Activated CD4-positive, alpha-beta T cell treated with anti-CD3 and anti-CD28 coated beads for 36 hours (primary cell): ENCODE measurements around the gene ARPC2. TPM values are rescaled to one million over a fixed set of nuclear protein-coding genes. Genes with fewer than 3 reads are reported as not detected.

Experiments
- ATAC-seq: fragments of 200-7000 bp; cut with Tn5 transposase; one replicate; pipeline ENCODE4 v1.10.0; 2021; ENCODE audit warnings: mild to moderate bottlenecking, moderate library complexity
- CTCF ChIA-PET: fragments of 350-600 bp; sonication (Branson Sonifier 250); formaldehyde crosslinking; loops from one replicate; lab custom pipeline; 2021; ENCODE audit warnings: antibody characterized with exemption; lab: Charles Lee
- POLR2A ChIA-PET: fragments of 350-600 bp; sonication (Branson Sonifier 250); formaldehyde crosslinking; loops from one replicate; lab custom pipeline; 2021; ENCODE audit warnings: antibody characterized with exemption, inconsistent platforms; lab: Charles Lee
- DNase-seq: peaks from one replicate; pipeline ENCODE4 v3.0.0-alpha.2; 2020
- H3K27ac Mint-ChIP-seq: one replicate; pipeline ENCODE4 v1.8.0; 2021; ENCODE audit warnings: mixed read lengths
- H3K27me3 Mint-ChIP-seq: one replicate; pipeline ENCODE4 v1.8.0; 2021; ENCODE audit warnings: mixed read lengths
- H3K36me3 Mint-ChIP-seq: one replicate; pipeline ENCODE4 v1.8.0; 2021; ENCODE audit warnings: low read depth, mixed read lengths
- H3K4me1 Mint-ChIP-seq: one replicate; pipeline ENCODE4 v1.8.0; 2021; ENCODE audit warnings: mixed read lengths
- H3K4me3 Mint-ChIP-seq: one replicate; pipeline ENCODE4 v1.8.0; 2021; ENCODE audit warnings: mild to moderate bottlenecking, moderate library complexity, mixed read lengths
- H3K9me3 Mint-ChIP-seq: one replicate; pipeline ENCODE4 v1.8.0; 2021; ENCODE audit warnings: low read depth, mixed read lengths
- intact Hi-C, 2 experiments: fragments of 100-400 bp; cut with DNase I in 1 of 2; cut with micrococcal nuclease in 1 of 2; formaldehyde crosslinking; loops; one replicate each; pipeline versions ENCODE4 v1.14.2 to v1.15.1; 2022 to 2024; cut with DNase I, micrococcal nuclease
- microRNA-seq: library from miRNA; unstranded; fragments of <30 nt; microRNA quantifications from one replicate; pipeline ENCODE4 v1.2.0, GENCODE V29; 2021; ENCODE audit warnings: borderline replicate concordance
- total RNA-seq, 2 experiments: library from RNA; stranded (reverse); gene quantifications; one replicate each; pipeline ENCODE4 v1.2.3, GENCODE V29; 2021

The ARPC2 gene
- total RNA-seq, 2 experiments from 2014 or later, result 563 to 632 TPM

DNA sequence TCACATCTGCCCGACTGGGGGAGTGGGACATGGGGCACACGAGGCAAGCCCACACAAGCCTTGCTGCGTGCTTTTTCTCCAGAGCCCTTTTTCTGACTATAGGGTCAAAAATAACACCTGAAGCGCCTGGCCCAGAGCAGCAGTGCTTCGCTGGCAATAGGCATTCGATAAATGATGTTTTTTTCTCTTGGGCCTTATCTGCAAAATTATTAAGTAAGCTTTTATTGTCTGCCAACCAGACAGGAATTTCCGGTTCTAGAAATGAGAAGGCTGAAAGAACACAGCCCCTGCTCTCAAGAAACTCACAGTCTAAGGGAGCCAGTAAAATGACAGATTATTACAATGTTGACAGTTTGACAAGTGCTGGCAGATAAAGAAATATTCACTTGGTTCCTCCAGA, 78.0 kb downstream of the ARPC2 start:
- Mint-ChIP-seq H3K4me3 (no peak overlapping the region), H3K4me1 (peaks cover 29% of the 10 kb centered on the region), H3K36me3 (peaks cover 2% of the 10 kb centered on the region), H3K27me3 (no peaks in the 10 kb centered on the region), H3K9me3 (no peaks in the 10 kb centered on the region), H3K27ac (no peak overlapping the region)
- ChIA-PET POLR2A (interaction anchor here (0.6 to 0.7 kb wide), 2 partner anchors 231 to 590 kb away, joined by 3 to 9 read pairs; no protein-coding TSS in a partner anchor), CTCF (interaction anchor here (0.6 to 1.6 kb wide), 5 partner anchors 9 to 145 kb away, joined by 3 to 8 read pairs (median 6); no protein-coding TSS in a partner anchor)
- intact Hi-C loops, result no loop called here
- ATAC-seq (no peak), DNase-seq (no peak)

- intact Hi-C loops, result no loop called here
- Mint-ChIP-seq H3K4me1 (peaks cover 19% of the 10 kb centered on the region), H3K9me3 (no peaks in the 10 kb centered on the region), H3K27me3 (no peaks in the 10 kb centered on the region), H3K36me3 (no peaks in the 10 kb centered on the region), H3K27ac (no peak overlapping the region), H3K4me3 (no peak overlapping the region)
- ChIA-PET POLR2A (interaction anchor here (0.6 kb wide), 2 partner anchors 177 to 262 kb away, joined by 3 read pairs; no protein-coding TSS in a partner anchor), CTCF (interaction anchor here (0.7 to 1.6 kb wide), 4 partner anchors 10 to 552 kb away, joined by 3 to 8 read pairs (median 4); no protein-coding TSS in a partner anchor)
- ATAC-seq (no peak), DNase-seq (no peak)
Measured at GRCh38 chr2:218296200-218296599, 79.2 kb downstream of the ARPC2 start.

- ATAC-seq (no peak), DNase-seq (no peak)
- POLR2A ChIA-PET, result interaction anchor here (0.6 kb wide), 1 partner anchor 262 kb away, joined by 3 read pairs; no protein-coding TSS in a partner anchor
- Mint-ChIP-seq H3K4me1 (peaks cover 20% of the 10 kb centered on the region), H3K27me3 (no peaks in the 10 kb centered on the region), H3K27ac (no peak overlapping the region), H3K9me3 (no peaks in the 10 kb centered on the region), H3K36me3 (no peaks in the 10 kb centered on the region), H3K4me3 (no peak overlapping the region)
- intact Hi-C loops, result no loop called here
- CTCF ChIA-PET, result interaction anchor here (0.7 to 1.0 kb wide), 3 partner anchors 9 to 551 kb away, joined by 3 read pairs; no protein-coding TSS in a partner anchor
Measured at GRCh38 chr2:218296847-218297246, 79.9 kb downstream of the ARPC2 start.

GRCh38 chr2:218298314-218298875, 81.4 kb downstream of the ARPC2 start:
- Mint-ChIP-seq H3K9me3 (no peaks in the 10 kb centered on the region), H3K27me3 (no peaks in the 10 kb centered on the region), H3K36me3 (no peaks in the 10 kb centered on the region), H3K4me1 (peaks cover 12% of the 10 kb centered on the region), H3K27ac (no peak overlapping the region), H3K4me3 (no peak overlapping the region)
- ATAC-seq (no peak), DNase-seq (no peak)
- intact Hi-C loops, result no loop called here
- ChIA-PET CTCF (interaction anchor here (0.8 to 2.1 kb wide), 8 partner anchors 9 to 87 kb away, joined by 3 to 9 read pairs (median 4); partner anchors contain the start of gene CATIP), POLR2A (no interaction called here)

- no peak overlapping the region for H3K27ac Mint-ChIP-seq
- ATAC-seq (no peak), DNase-seq (no peak)
- no peaks in the 10 kb centered on the region for H3K36me3 Mint-ChIP-seq
- no peak overlapping the region for H3K4me3 Mint-ChIP-seq
- CTCF ChIA-PET, result interaction anchor here (0.6 to 5.5 kb wide), 5 partner anchors 12 to 205 kb away, joined by 3 to 64 read pairs (median 7); partner anchors contain the start of gene CATIP
- intact Hi-C loops, result no loop called here
- POLR2A ChIA-PET, result no interaction called here
- H3K4me1 Mint-ChIP-seq, result peaks cover 7% of the 10 kb centered on the region
- no peaks in the 10 kb centered on the region for H3K9me3 Mint-ChIP-seq
- no peaks in the 10 kb centered on the region for H3K27me3 Mint-ChIP-seq
Measured at GRCh38 chr2:218300141-218300540, 83.2 kb downstream of the ARPC2 start.

GRCh38 chr2:218301176-218301819, 84.3 kb downstream of the ARPC2 start:
- H3K9me3 Mint-ChIP-seq, result no peaks in the 10 kb centered on the region
- no peaks in the 10 kb centered on the region for H3K36me3 Mint-ChIP-seq
- DNase-seq (peak; percentile 93), ATAC-seq (peak; percentile 95)
- H3K4me1 Mint-ChIP-seq, result peaks cover 7% of the 10 kb centered on the region
- CTCF ChIA-PET, result interaction anchor here (0.6 to 5.5 kb wide), 18 partner anchors 11 to 164 kb away, joined by 3 to 64 read pairs (median 5); partner anchors contain the start of gene CATIP
- POLR2A ChIA-PET, result no interaction called here
- intact Hi-C loops, result loop anchor here (1.0 kb wide), 6 partner anchors 9 to 546 kb away; partner anchors contain the start of genes CATIP (in 2 of the 2) and TMBIM1 (in 1 of the 2)
- H3K27me3 Mint-ChIP-seq, result no peaks in the 10 kb centered on the region
- no peak overlapping the region for H3K27ac Mint-ChIP-seq
- H3K4me3 Mint-ChIP-seq, result no peak overlapping the region

Small RNAs within 50 kb of the gene (microRNA-seq; reads per million reads assigned to microRNA genes)
- not detected for gene MIR6513

Other genes starting within 250 kb of the ARPC2 start
- gene TNS1, start 214.2 kb upstream of the ARPC2 start, total RNA-seq, result under 1 TPM; 0.64 to 0.88 TPM
- 1 to 10 TPM; 1.6 to 1.7 TPM for gene RUFY4, start 147.9 kb upstream of the ARPC2 start, total RNA-seq
- gene CXCR2, start 91.2 kb upstream of the ARPC2 start, total RNA-seq, result under 1 TPM; 0.14 to 0.32 TPM
- gene CXCR1, start 50.2 kb upstream of the ARPC2 start, total RNA-seq, result not detected
- under 1 TPM; 0.11 to 0.40 TPM for gene GPBAR1, start 43.8 kb downstream of the ARPC2 start, total RNA-seq
- 10 to 100 TPM; 49.7 to 72.2 TPM for gene AAMP, start 52.9 kb downstream of the ARPC2 start, total RNA-seq
- gene PNKD, start 53.3 kb downstream of the ARPC2 start, total RNA-seq, result 10 to 100 TPM; 17.8 to 18.5 TPM
- gene TMBIM1, start 75.3 kb downstream of the ARPC2 start, total RNA-seq, result 10 to 100 TPM; 51.1 to 54.0 TPM
- gene CATIP, start 139.7 kb downstream of the ARPC2 start, total RNA-seq, result not detected
- under 1 TPM; 0.05 to 0.09 TPM for gene SLC11A1, start 165.1 kb downstream of the ARPC2 start, total RNA-seq
- 10 to 100 TPM; 57.7 to 65.4 TPM for gene CTDSP1, start 182.7 kb downstream of the ARPC2 start, total RNA-seq
- gene VIL1, start 201.9 kb downstream of the ARPC2 start, total RNA-seq, result not detected